A549 (cell line): ENCODE results near the gene ULK4.

ENCODE experiments used
- CEBPB ChIP-seq, 2 experiments: fragments of >200 bp in 1 of 2; sonication (Bioruptor Twin) in 1 of 2; formaldehyde crosslinking in 1 of 2; IDR thresholded peaks; 2 replicates each; pipeline ENCODE4 v1.6.1; 2012 to 2016
- KDM1A ChIP-seq: fragments of 200-600 bp; sonication (generic); IDR thresholded peaks from 2 replicates; pipeline ENCODE4 v1.6.1; 2016; ENCODE audit warnings: low read depth, mild to moderate bottlenecking
- POLR2A ChIP-seq: IDR thresholded peaks from 2 replicates; pipeline ENCODE4 v1.6.1; 2012; ENCODE audit warnings: mild to moderate bottlenecking, low read length
- RAD21 ChIP-seq, 2 experiments: fragments of >200 bp in 1 of 2; sonication (Bioruptor Twin) in 1 of 2; formaldehyde crosslinking in 1 of 2; IDR thresholded peaks in 1 of 2; conservative IDR thresholded peaks in 1 of 2; 2 replicates in 1 of 2; 3 replicates in 1 of 2; pipeline ENCODE4 v1.6.1; 2012 to 2018; ENCODE audit warnings: inconsistent platforms in 1 of 2
- SMC3 ChIP-seq: fragments of >200 bp; sonication (Bioruptor Twin); formaldehyde crosslinking; IDR thresholded peaks from 3 replicates; pipeline ENCODE4 v1.6.1; 2018; ENCODE audit warnings: inconsistent platforms
- TF ChIP-seq, protein P1 (sequence below): fragments of >200 bp; sonication (Bioruptor Twin); formaldehyde crosslinking; IDR thresholded peaks from 3 replicates; pipeline ENCODE4 v1.5.1; 2016

DNA sequence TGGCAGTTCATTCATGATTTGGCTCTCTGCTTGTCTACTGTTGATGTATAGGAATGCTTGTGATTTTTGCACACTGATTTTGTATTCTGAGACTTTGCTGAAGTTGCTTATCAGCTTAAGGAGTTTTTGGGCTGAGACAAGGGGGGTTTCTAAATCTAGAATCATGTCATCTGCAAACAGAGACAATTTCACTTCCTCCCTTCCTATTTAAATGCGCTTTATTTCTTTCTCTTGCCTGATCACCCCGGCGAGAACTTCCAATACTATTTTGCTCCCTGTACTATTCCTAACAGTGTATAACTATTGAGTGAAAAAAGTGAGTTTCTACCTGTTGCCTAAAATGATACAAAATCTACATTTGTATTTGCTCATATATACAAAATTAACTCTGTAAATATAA lies 128.3 kb downstream of the ULK4 start:
- TF ChIP-seq CEBPB (IDR thresholded peaks at IDR 0.05) (no peak), KDM1A (no peak), SMC3 (no peak), POLR2A (no peak), RAD21 (conservative IDR thresholded peaks at IDR 0.05 in 1 of 2, IDR thresholded peaks at IDR 0.05 in 1 of 2) (no peak)
- TF ChIP-seq, protein P1, sequence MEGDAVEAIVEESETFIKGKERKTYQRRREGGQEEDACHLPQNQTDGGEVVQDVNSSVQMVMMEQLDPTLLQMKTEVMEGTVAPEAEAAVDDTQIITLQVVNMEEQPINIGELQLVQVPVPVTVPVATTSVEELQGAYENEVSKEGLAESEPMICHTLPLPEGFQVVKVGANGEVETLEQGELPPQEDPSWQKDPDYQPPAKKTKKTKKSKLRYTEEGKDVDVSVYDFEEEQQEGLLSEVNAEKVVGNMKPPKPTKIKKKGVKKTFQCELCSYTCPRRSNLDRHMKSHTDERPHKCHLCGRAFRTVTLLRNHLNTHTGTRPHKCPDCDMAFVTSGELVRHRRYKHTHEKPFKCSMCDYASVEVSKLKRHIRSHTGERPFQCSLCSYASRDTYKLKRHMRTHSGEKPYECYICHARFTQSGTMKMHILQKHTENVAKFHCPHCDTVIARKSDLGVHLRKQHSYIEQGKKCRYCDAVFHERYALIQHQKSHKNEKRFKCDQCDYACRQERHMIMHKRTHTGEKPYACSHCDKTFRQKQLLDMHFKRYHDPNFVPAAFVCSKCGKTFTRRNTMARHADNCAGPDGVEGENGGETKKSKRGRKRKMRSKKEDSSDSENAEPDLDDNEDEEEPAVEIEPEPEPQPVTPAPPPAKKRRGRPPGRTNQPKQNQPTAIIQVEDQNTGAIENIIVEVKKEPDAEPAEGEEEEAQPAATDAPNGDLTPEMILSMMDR, result no peak
